ENCODE measurements around the gene RGS3. TPM values are rescaled to one million over a fixed set of nuclear protein-coding genes. Genes with fewer than 3 reads are reported as not detected.

The RGS3 gene
- total RNA-seq, 1 donor from 2014 or later = 92.5 TPM

GRCh38 chr9:113503131-113503541 is 39.6 kb downstream of the RGS3 start:
- FAIRE-seq = no peak
- Histone ChIP-seq H3K4me1 (ENCODE audit: insufficient read depth, low read length) (peaks cover 5% of the 10 kb centered on the region), H2AFZ (ENCODE audit: low read depth, low read length) (peak overlapping the region; percentile 73), H3K4me2 (ENCODE audit: low read length) (no peak overlapping the region), H3K9me3 (ENCODE audit: insufficient read depth, low read depth, low read length) (no peaks in the 10 kb centered on the region), H3K36me3 (ENCODE audit: insufficient read depth, low read length) (no peaks in the 10 kb centered on the region), H3K4me3 (ENCODE audit: insufficient read depth, low read depth, low read length) (no peak overlapping the region), H4K20me1 (ENCODE audit: insufficient read depth, low read length) (no peaks in the 10 kb centered on the region), H3K79me2 (ENCODE audit: insufficient read depth, low read length) (no peaks in the 10 kb centered on the region), H3K27me3 (ENCODE audit: insufficient read depth, low read length) (no peaks in the 10 kb centered on the region), H3K9ac (ENCODE audit: low read length) (no peak overlapping the region), H3K27ac (ENCODE audit: low read depth, low read length) (no peak overlapping the region)
- Mint-ChIP-seq H3K4me3 (ENCODE audit: unreplicated experiment) (no peak overlapping the region), H3K9me3 (ENCODE audit: unreplicated experiment) (no peaks in the 10 kb centered on the region), H3K36me3 (ENCODE audit: low read depth, unreplicated experiment) (no peaks in the 10 kb centered on the region), H3K27me3 (ENCODE audit: low read depth, unreplicated experiment) (peaks cover 16% of the 10 kb centered on the region), H3K4me1 (ENCODE audit: low read depth, unreplicated experiment) (peaks cover 16% of the 10 kb centered on the region), H3K27ac (ENCODE audit: unreplicated experiment) (no peak overlapping the region)
- no peak for DNase-seq (ENCODE audit: low read depth)
- TF ChIP-seq CTCF (IDR thresholded peaks at IDR 0.05; ENCODE audit: insufficient read depth, low read depth, low read length) = no peak
- TF ChIP-seq EZH2 (IDR thresholded peaks at IDR 0.05; ENCODE audit: insufficient read depth, low read length) = no peak

DNA sequence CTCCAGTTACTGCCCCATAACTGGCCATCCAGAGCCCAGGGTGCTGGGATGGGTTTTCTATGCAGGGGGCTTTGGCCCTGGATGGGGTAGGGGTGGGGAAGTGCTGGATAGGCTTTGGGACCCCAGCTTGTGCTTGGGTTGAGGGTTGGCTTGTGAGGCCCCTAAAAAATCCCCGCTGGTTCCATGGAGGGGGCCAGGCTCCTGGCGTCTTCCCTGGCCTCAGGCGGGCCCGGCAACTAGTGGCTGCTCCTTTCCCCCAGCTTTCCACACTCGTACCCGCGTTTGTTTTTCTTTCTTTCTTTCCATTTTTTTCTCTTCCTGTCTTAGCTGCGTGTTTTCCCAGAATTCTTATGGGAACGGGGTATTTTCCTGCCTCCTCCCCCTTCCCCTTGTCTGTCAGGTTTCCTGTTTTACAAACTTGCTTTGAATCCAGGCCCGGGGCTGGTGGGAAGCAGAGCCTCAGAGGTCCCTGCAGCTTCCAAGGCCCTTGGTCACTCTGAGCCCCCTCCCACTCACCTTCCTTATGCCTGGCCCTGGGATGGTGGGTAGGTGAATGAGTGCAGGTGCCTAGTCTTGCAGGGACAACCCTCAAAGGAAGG is 40.2 kb downstream of the RGS3 start:
- no peak for FAIRE-seq
- peaks cover 16% of the 10 kb centered on the region for H3K4me1 Mint-ChIP-seq (ENCODE audit: low read depth, unreplicated experiment)

More for the DNA sequence above, 40.2 kb downstream of the RGS3 start:
- no peak for DNase-seq (ENCODE audit: low read depth)
- H3K4me3 ChIP-seq (ENCODE audit: insufficient read depth, low read depth, low read length) = no peak overlapping the region
- H3K79me2 ChIP-seq (ENCODE audit: insufficient read depth, low read length) = no peaks in the 10 kb centered on the region
- Mint-ChIP-seq H3K9me3 (ENCODE audit: unreplicated experiment) (no peaks in the 10 kb centered on the region), H3K27me3 (ENCODE audit: low read depth, unreplicated experiment) (peaks cover 15% of the 10 kb centered on the region), H3K36me3 (ENCODE audit: low read depth, unreplicated experiment) (no peaks in the 10 kb centered on the region), H3K4me3 (ENCODE audit: unreplicated experiment) (no peak overlapping the region), H3K27ac (ENCODE audit: unreplicated experiment) (peak overlapping the region; percentile 87)
- no peak for TF ChIP-seq CTCF (IDR thresholded peaks at IDR 0.05; ENCODE audit: insufficient read depth, low read depth, low read length)
- TF ChIP-seq EZH2 (IDR thresholded peaks at IDR 0.05; ENCODE audit: insufficient read depth, low read length) = no peak
- H4K20me1 ChIP-seq (ENCODE audit: insufficient read depth, low read length) = no peaks in the 10 kb centered on the region
- H2AFZ ChIP-seq (ENCODE audit: low read depth, low read length) = peak overlapping the region; percentile 73
- peak overlapping the region; percentile 48 for H3K4me2 ChIP-seq (ENCODE audit: low read length)
- peaks cover 5% of the 10 kb centered on the region for H3K4me1 ChIP-seq (ENCODE audit: insufficient read depth, low read length)
- H3K9me3 ChIP-seq (ENCODE audit: insufficient read depth, low read depth, low read length) = no peaks in the 10 kb centered on the region
- no peaks in the 10 kb centered on the region for H3K27me3 ChIP-seq (ENCODE audit: insufficient read depth, low read length)
- H3K9ac ChIP-seq (ENCODE audit: low read length) = no peak overlapping the region
- H3K36me3 ChIP-seq (ENCODE audit: insufficient read depth, low read length) = no peaks in the 10 kb centered on the region
- H3K27ac ChIP-seq (ENCODE audit: low read depth, low read length) = no peak overlapping the region

Data from astrocyte (in vitro differentiated cells and primary cell).